H1 (cell line): ENCODE measurements around the gene NETO1. TPM values are rescaled to one million over a fixed set of nuclear protein-coding genes. Genes with fewer than 3 reads are reported as not detected.

Experiments
- BCL11A ChIP-seq, 2 experiments: IDR thresholded peaks; one replicate each; pipeline ENCODE4 v1.6.1; 2011; ENCODE audit warnings: low read depth in 2 of 2, low read length in 2 of 2, mild to moderate bottlenecking in 2 of 2
- CHD2 ChIP-seq: IDR thresholded peaks from 2 replicates; pipeline ENCODE4 v1.6.1; 2012; ENCODE audit warnings: low read length, improper control_type of control experiment
- CTCF ChIP-seq, 3 experiments: IDR thresholded peaks; 1 replicate in 2 of 3; 2 replicates in 1 of 3; pipeline versions ENCODE4 v1.5.1 to v1.6.1; 2011; ENCODE audit warnings: low read length in 3 of 3, mild to moderate bottlenecking in 3 of 3, inconsistent platforms in 2 of 3, low read depth in 1 of 3, moderate library complexity in 1 of 3; ENCODE audit not compliant: insufficient read depth in 1 of 3; ENCODE audit errors: control extremely low read depth in 1 of 3
- FOSL1 ChIP-seq: IDR thresholded peaks from 2 replicates; pipeline ENCODE4 v1.6.1; 2011; ENCODE audit warnings: mild to moderate bottlenecking, low read depth, low read length, moderate library complexity; ENCODE audit not compliant: insufficient read depth
- JUND ChIP-seq: IDR thresholded peaks from 2 replicates; pipeline ENCODE4 v1.6.1; 2011; ENCODE audit warnings: mild to moderate bottlenecking, improper control_type of control experiment, low read length
- KDM1A ChIP-seq: fragments of 200-600, 300-600 bp; sonication (generic); IDR thresholded peaks from 2 replicates; pipeline ENCODE4 v1.7.1; 2016; ENCODE audit warnings: mild to moderate bottlenecking, low read length, borderline replicate concordance
- NRF1 ChIP-seq: IDR thresholded peaks from 2 replicates; pipeline ENCODE4 v1.6.1; 2011; ENCODE audit warnings: mild to moderate bottlenecking, low read depth, low read length, improper control_type of control experiment
- SIRT6 ChIP-seq: IDR thresholded peaks from one replicate; pipeline ENCODE4 v1.7.1; 2012; ENCODE audit warnings: low read length, inconsistent platforms
- polyA plus RNA-seq, 7 experiments: library from polyadenylated mRNA; depleted of rRNA in 3 of 7; stranded (reverse) in 5 of 7; unstranded in 2 of 7; fragments of >200 nt in 5 of 7; fragments of 200-250 nt in 2 of 7; gene quantifications; 1 replicate in 5 of 7; 2 replicates in 1 of 7; 4 replicates in 1 of 7; pipeline versions ENCODE4 v1.2.1 to v1.2.3, GENCODE V29; 2011 to 2013; ENCODE audit warnings: missing spikeins in 2 of 7, mixed read lengths in 2 of 7
- total RNA-seq: library from RNA; stranded (reverse); fragmentation: NEBNext Ultra II Directional; extraction: Animal tissue kit (Norgen Biotek cat#: 25700); gene quantifications from 2 replicates; pipeline ENCODE4 v1.2.1, GENCODE V29; 2021

Gene NETO1
- total and polyA plus RNA-seq, 2 of the 8 experiments (the other 6 are each of a cell fraction or from before 2014, with no cell fraction given): 3.0 to 19.3 TPM

DNA sequence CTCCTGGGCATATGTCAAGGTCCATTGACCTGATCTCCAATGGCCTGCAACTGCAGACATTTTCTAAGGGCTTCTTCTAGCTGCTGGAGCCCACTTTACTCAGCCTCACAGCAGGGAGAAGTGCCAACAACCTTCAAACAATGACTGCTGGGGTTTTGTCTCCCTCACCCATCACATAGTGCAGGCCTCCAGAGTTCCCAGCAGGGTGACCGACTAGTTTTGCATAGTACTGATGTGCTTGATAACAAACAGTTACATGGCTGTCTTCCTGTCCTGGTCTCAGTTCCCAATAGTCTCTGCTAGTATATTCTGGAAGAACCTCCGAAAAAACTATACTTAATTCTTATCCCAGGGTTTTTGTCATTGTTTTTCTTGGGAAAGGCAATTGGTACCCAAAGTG is 10.4 kb upstream of the NETO1 start (continued):
- TF ChIP-seq CTCF (IDR thresholded peaks at IDR 0.05; ENCODE audit: control extremely low read depth in 1 of 3, insufficient read depth in 1 of 3, low read depth in 1 of 3, low read length in 3 of 3) (no peak), BCL11A (IDR thresholded peaks at IDR 0.05; ENCODE audit: low read depth in 2 of 2, low read length in 2 of 2) (no peak), CHD2 (no peak), SIRT6 (no peak), NRF1 (no peak), FOSL1 (no peak), KDM1A (no peak), JUND (no peak)
